Skeletal muscle cell (primary cell): ENCODE data around the gene ATP6V0E1.
"Not testable (repeated sequence)": the region's sequence is repeated elsewhere in the genome, so short reads cannot be mapped to it uniquely, and the experiment has no call there.

ENCODE experiments used
- DNase-seq: peaks from one replicate; pipeline ENCODE4 v3.0.0-alpha.2; 2010; ENCODE audit warnings: low read depth
- H3K4me3 ChIP-seq: 2 replicates; pipeline ENCODE4 v1.5.1; 2011; ENCODE audit warnings: low read depth, mild to moderate bottlenecking, control low read depth, low read length, moderate library complexity

ATP6V0E1 gene

DNA sequence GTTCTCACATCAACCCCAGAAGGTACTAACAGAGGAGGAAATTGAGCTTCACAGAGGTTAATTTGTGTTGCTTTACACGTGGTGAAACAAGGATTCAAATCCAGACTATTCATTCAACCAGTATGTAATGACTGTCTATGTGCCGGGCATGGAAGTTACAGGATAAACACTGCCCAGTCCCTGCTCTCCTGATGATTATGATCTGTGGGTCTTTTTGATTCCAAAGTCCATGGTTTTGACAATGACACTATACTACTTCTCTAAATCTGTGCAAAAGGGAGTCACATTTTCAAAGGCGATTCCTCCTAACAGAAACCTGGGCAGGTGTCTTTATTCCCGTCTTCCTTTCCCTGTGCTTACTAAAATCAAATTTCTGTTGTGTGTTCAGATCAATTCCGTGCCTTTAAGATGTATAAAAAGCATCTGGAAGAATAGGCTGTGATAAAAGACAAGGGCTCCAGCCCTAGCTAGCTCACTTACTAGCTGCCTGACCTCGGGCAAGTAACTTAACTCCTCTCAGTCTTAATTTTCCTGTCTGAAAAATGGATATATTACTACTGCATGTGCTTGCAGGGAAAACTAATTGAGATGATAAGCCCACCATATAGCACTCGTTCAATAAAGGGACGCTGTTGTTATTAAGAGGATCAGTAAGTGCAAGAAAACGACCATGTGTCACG lies 71.6 kb downstream of the ATP6V0E1 start:
- H3K4me3 ChIP-seq = peak overlapping the region; percentile 87
- DNase-seq = no peak

DNA sequence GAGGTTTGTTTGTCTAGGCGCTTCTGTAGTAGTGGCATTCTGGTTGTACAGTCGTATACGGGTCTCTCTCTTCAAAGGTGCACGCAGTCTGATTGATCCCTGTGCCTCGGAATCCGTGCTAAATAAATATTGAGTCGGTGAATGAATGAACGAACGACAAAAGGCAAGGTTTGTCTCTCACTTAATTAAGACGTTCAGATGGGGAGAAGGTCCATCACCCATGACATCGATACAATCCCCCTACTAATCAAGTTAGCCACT lies 72.1 kb downstream of the ATP6V0E1 start:
- H3K4me3 ChIP-seq = peak overlapping the region; percentile 87
- no peak for DNase-seq

DNA sequence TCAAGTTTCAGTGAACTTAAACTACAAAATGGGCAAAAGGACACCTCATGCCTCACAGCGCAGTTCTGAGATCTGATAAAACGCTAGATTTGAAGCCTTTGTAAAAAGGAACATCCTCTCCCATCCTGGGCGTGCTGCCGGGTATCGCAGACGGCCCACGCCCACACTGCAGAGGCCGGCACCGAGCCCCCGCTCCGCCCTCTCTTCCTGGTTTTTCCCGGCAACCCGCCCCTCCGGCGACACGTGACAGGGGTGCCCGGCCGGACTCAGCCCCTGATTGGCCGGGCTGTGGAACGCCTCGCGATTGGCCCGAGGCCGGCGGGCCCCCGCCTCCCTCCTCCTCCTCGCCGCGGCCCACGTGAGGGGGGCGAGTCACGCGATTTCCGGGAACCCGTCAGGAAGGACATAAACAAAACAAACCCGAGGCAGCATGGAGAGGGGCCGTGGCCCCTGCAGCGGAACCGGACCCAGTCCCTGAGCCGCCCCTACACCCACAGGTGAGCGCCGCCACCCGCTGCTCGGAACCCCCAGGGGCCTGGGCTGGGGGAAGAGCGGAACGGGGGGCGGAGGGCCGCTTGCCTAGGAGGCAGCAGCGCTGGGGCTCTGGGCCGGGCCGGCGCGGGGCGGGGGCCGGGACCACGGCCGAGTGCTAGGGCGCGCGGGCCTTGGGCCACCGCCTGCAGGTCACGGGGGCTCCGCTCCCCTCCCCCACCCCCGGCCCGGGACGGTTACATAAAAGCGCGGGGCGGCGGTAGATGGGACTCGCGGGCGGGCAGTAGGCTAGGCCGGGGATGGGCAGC lies 72.6 kb downstream of the ATP6V0E1 start, which contains the start of gene CREBRF:
Gene CREBRF (plus strand): TSS at position 370 of the 800 bp plus-strand sequence. CDS start 24,424 bp downstream, outside the sequence.
- H3K4me3 ChIP-seq = peak within 1 kb of the TSS; percentile 87
- DNase-seq = peak; percentile 84

DNA sequence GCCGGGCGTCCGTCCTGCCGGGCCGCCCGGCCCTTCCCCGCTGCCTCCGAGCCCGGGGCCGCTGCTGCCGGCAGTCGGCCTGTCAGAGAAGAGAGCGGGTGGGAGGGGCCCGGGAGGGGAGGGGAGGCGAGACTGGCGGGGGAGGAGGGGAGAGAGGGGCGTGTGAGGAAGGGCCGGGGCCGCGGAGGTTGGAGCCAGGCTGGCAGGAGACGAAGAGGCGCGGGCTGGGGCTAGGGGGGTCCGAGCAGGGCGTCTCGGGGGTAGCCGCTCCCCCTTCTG lies 73.2 kb downstream of the ATP6V0E1 start:
- H3K4me3 ChIP-seq = peak overlapping the region; percentile 87
- DNase-seq = no peak

DNA sequence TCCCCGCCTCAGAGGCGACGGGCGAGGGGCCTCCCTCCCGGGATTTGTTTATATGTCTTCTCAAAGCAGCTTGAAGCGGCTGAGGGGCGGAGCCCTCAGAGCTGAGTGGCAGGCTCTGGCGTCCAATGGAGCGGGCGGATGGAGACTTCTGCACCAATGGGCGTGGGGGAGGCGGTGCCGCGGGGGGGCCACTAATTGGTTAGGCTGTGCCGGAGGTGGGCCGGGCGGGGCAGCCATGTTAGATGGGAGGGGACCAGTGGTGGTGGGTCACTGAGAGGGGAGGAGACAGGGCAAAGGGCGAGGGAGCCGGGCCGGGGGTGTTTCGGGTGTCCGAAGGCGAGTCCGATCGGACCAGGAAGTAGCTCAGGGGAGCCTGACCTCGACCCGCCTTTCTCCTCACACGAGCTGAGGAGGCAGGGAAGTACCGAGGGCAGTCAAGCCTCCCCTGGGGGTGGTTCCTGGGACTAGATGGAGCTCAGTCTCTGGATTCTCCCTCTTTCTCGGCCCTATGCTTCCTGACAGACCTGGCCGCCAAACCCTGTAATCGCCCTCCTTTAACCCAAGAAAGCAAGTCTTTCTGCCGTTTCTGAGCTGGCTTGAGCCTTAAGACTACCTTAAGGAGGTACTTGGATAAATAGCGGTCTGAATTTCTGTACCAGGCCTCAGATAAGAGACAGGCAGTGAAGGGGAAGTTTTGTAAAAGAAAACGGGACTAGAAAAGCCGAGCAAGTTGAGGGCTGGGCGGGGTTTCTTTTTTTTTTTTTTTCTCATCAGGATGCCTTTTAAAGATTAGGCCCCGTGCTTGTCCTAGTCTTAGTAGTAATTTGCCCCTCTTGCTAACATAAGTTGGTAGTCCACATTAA lies 73.7 kb downstream of the ATP6V0E1 start:
- peak; percentile 92 for DNase-seq
- H3K4me3 ChIP-seq = peak overlapping the region; percentile 87

DNA sequence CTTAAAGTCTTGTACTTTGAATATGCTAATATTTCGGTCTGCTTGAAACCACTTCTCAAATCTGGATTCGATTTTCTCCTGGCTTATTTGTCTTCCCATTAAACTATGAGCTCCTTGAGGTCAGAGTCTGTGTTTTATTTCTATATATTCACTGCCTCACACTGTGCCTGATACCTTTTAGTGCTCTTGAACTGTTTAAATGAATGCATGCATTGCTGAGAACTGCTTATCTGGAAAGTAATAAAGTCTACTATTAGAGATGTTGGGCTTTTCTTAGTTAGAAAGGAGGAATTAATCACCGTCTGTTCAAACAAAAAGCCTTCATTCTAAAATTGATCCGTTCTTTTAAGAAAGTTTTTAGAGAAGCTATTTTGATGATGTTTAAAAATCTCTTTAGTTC lies 78.6 kb downstream of the ATP6V0E1 start:
- DNase-seq = no peak
- H3K4me3 ChIP-seq = no peak overlapping the region

DNA sequence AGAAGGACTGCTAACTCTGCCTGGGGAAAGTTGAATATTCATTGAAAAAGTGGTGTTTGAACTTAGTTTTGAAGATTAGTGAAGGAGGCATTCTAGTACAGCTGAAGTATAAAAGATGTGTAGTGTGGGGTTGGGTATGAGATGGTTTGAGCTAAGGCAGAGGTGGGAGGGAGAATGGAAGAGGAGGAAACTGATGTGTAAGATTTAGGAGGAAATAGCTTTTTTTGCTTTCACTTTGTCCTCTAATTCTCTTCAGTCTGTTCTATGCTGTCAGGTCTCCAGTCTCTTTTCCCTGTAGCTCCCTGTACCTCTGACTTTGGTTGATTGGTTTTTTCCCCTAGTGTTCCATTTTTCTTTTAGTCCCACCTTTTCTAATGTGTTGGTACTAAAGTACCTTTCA lies 81.6 kb downstream of the ATP6V0E1 start:
- no peak for DNase-seq

DNA sequence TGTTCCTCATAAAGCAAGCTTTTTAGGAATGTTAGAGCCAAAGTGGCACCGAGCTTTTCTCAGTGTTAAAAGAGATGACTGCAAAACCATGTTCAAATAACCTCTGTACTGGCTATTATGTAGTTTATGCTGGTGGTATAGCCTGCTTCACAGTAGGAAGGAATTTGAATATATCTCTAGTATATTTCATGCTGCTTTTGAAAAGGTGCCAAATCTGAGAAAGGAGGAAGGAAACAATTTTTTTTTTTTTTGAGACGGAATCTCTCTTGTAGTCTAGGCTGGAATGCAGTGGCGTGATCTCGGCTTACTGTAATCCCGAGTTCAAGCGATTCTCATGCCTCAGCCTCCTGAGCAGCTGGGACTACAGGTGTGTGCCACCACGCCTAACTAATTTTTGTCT lies 86.1 kb downstream of the ATP6V0E1 start:
- H3K4me3 ChIP-seq = no peak overlapping the region
- DNase-seq = no peak

More for the DNA sequence above, 81.6 kb downstream of the ATP6V0E1 start:
- no peak overlapping the region for H3K4me3 ChIP-seq

DNA sequence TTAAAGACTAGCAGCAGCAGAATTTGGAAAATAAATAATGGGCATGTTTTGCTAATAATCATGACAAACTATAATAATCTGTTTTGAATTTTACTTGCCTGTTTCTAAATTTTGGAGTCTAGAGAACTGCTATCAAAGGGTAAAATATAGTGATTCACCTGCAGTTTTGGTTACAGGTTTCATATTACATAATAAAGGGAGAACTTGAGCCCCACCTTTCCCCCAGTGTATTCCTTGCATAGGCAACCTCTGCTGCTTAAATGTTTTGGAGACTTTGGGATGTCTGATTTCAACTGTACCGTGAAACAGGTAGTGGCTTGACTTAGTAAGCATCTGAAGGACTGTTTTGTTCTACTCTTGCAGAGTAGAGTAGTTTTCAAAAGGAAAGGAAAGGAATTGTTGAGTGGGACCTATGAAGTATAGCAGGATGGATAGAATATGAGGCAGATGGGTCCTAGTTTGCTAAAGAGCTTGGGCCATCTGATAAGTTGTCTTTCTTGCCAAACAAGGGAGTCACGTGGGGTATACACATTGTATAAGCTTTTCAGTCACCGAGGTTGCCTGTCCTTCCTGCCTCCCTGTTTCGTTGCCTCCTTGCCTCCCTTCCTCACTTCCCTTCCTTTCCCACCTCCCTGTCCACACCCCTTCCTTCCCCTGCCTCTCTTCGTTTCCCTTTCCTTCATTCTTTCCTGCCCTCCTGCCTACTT lies 91.7 kb downstream of the ATP6V0E1 start:
- no peak for DNase-seq

DNA sequence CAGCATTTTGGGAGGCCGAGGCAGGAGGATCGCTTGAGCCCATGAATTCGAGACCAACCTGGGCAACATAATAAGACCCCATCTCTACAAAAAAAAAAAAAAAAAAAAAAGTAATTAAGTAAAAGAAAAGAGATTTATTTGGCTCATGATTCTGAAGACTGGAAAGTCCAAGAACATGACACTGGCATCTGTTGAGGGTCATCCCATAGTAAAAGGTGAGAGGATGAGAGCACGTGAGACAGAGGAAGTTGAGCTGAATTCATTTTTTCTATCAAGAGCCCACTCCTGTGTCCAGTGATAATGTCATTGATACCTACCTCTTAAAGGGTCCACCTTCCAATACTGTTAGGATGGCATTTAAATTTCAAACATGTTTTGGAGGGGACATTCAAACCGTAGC lies 92.4 kb downstream of the ATP6V0E1 start:
- no peak for DNase-seq
- H3K4me3 ChIP-seq = no peak overlapping the region

More for the DNA sequence above, 91.7 kb downstream of the ATP6V0E1 start:
- H3K4me3 ChIP-seq = no peak overlapping the region

DNA sequence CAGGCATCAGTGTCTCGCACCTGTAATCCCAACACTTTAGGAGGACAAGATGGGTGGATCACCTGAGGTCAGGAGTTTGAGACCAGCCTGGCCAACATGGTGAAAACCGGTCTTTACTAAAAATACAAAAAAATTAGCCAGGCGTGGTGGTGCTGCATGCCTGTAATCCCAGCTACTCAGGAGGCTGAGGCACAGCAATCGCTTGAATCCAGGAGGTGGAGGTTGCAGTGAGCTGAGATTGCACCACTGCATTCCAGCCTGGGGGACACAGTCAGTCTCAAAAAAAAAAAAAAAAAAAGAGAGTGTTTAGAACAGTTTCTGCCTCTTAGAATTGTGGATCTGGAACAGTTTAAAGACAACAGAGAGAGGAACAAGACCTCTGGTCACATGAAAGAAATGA lies 92.9 kb downstream of the ATP6V0E1 start:
- DNase-seq, H3K4me3 ChIP-seq: not testable (repeated sequence)

DNA sequence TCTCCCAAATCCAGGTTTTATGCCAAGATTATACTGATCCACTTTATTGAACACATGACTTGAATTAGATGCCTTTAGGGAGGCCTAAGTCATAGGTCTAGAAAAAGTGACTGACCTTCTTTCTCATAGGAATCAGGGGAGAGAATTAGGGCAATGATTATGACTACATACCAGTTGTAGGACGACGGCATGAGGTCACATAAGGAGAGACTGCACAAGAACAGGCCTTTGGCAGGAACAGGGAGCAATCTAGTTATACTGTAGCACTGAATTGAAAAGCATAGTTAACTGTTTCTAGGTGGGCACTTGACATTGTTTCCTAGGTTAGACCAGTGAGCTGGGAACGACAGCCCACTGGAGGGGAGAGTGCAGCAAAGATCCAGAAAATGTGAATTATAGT lies 95.3 kb downstream of the ATP6V0E1 start:
- DNase-seq = no peak
- H3K4me3 ChIP-seq = no peak overlapping the region
